Thymus (tissue), 11 donors: ENCODE data around the gene MCAT. TPM values are rescaled to one million over a fixed set of nuclear protein-coding genes. Genes with fewer than 3 reads are reported as not detected.

ENCODE experiments used
- DNase-seq, 9 donors: peaks; one replicate each; pipeline ENCODE4 v3.0.0-alpha.2; 2013; ENCODE audit warnings: low spot score in 9 of 9, low read depth in 6 of 9, missing footprints in 1 of 9
- H3K27ac ChIP-seq, 2 donors: one replicate each; pipeline ENCODE4 v1.5.1; 2013; ENCODE audit warnings: control low read depth in 1 of 2, low read depth in 1 of 2, low read length in 1 of 2, mild to moderate bottlenecking in 1 of 2, moderate library complexity in 1 of 2
- H3K27me3 ChIP-seq, 2 donors: one replicate each; pipeline ENCODE4 v1.5.1; 2013; ENCODE audit warnings: low read length in 1 of 2; ENCODE audit not compliant: control insufficient read depth in 2 of 2, insufficient read depth in 1 of 2
- H3K36me3 ChIP-seq, 2 donors: one replicate each; pipeline ENCODE4 v1.5.1; 2013; ENCODE audit warnings: low read length in 1 of 2, mild to moderate bottlenecking in 1 of 2, moderate library complexity in 1 of 2; ENCODE audit not compliant: control insufficient read depth in 2 of 2, insufficient read depth in 2 of 2
- H3K4me1 ChIP-seq, 2 donors: one replicate each; pipeline ENCODE4 v1.5.1; 2013; ENCODE audit warnings: low read length in 2 of 2; ENCODE audit not compliant: control insufficient read depth in 2 of 2, insufficient read depth in 2 of 2
- H3K4me3 ChIP-seq, 2 donors: one replicate each; pipeline ENCODE4 v1.5.1; 2013; ENCODE audit warnings: low read length in 2 of 2, control low read depth in 1 of 2, mild to moderate bottlenecking in 1 of 2
- H3K9me3 ChIP-seq, 2 donors: one replicate each; pipeline ENCODE4 v1.5.1; 2013; ENCODE audit warnings: low read length in 1 of 2, mild to moderate bottlenecking in 1 of 2; ENCODE audit not compliant: control insufficient read depth in 2 of 2, insufficient read depth in 1 of 2
- WGBS: extraction: QIAGEN DNeasy Blood & Tissue Kit; methylation state at CpG from one replicate; pipeline ENCODE4 v1.1.7; 2013; 5-methylcytosine and 5-hydroxymethylcytosine counted together
- polyA plus RNA-seq: library from polyadenylated mRNA; stranded (reverse); fragments of 200-250 nt; gene quantifications from one replicate; pipeline ENCODE4 v1.2.3, GENCODE V29; 2013
- total RNA-seq: library from RNA; stranded (reverse); fragments of 120-200 nt; gene quantifications from one replicate; pipeline ENCODE4 v1.2.4, GENCODE V29; 2013
- donor health status: healthy.

MCAT gene
- total and polyA plus RNA-seq, 2 donors: 11.7 to 12.3 TPM

- H3K9me3 ChIP-seq: peaks cover 3 to 13% of the 10 kb centered on the region in 2 donors
- H3K36me3 ChIP-seq: no peaks in the 10 kb centered on the region
- no peaks in the 10 kb centered on the region for H3K27me3 ChIP-seq
- DNase-seq: no peak
- no peak overlapping the region for H3K27ac ChIP-seq
- peaks cover 0 to 6% of the 10 kb centered on the region in 2 donors for H3K4me1 ChIP-seq
- 72% methylated on average over 4 of the region's 4 CpGs for WGBS
- no peak overlapping the region for H3K4me3 ChIP-seq
Observed at GRCh38 chr22:43098356-43098755, 44.8 kb downstream of the MCAT start.

- H3K27me3 ChIP-seq: no peaks in the 10 kb centered on the region
- peaks cover 3 to 13% of the 10 kb centered on the region in 2 donors for H3K9me3 ChIP-seq
- H3K36me3 ChIP-seq: no peaks in the 10 kb centered on the region
- no peak overlapping the region for H3K4me3 ChIP-seq
- H3K4me1 ChIP-seq: peaks cover 0 to 4% of the 10 kb centered on the region in 2 donors
- 96% methylated on average over 8 of the region's 8 CpGs for WGBS
- no peak for DNase-seq
- H3K27ac ChIP-seq: no peak overlapping the region
Observed at GRCh38 chr22:43096420-43096819, 46.8 kb downstream of the MCAT start.

- peaks cover 0 to 10% of the 10 kb centered on the region in 2 donors for H3K4me1 ChIP-seq
- H3K27ac ChIP-seq: no peak overlapping the region
- H3K4me3 ChIP-seq: no peak overlapping the region
- H3K27me3 ChIP-seq: no peaks in the 10 kb centered on the region
- H3K36me3 ChIP-seq: no peaks in the 10 kb centered on the region
- DNase-seq: no peak
- peaks cover 3 to 13% of the 10 kb centered on the region in 2 donors for H3K9me3 ChIP-seq
- WGBS: 84% methylated on average over 4 of the region's 4 CpGs
Observed at GRCh38 chr22:43094551-43094950, 48.6 kb downstream of the MCAT start.

- no peak overlapping the region for H3K27ac ChIP-seq
- H3K9me3 ChIP-seq: peaks cover 3 to 13% of the 10 kb centered on the region in 2 donors
- 93% methylated on average over 7 of the region's 7 CpGs for WGBS
- DNase-seq: no peak
- H3K4me1 ChIP-seq: peaks cover 0 to 12% of the 10 kb centered on the region in 2 donors
- no peaks in the 10 kb centered on the region for H3K27me3 ChIP-seq
- no peak overlapping the region for H3K4me3 ChIP-seq
- no peaks in the 10 kb centered on the region for H3K36me3 ChIP-seq
Observed at GRCh38 chr22:43094085-43094484, 49.1 kb downstream of the MCAT start.

- Histone ChIP-seq H3K9me3 (peaks cover 3 to 8% of the 10 kb centered on the region in 2 donors), H3K36me3 (no peaks in the 10 kb centered on the region), H3K4me1 (peaks cover 0 to 17% of the 10 kb centered on the region in 2 donors), H3K27ac (no peak overlapping the region), H3K27me3 (no peaks in the 10 kb centered on the region), H3K4me3 (no peak overlapping the region)
- 36% methylated on average over 9 of the region's 9 CpGs for WGBS
- no peak for DNase-seq
Observed at GRCh38 chr22:43092085-43092484, 51.1 kb downstream of the MCAT start.

- WGBS: 75% methylated on average over 6 of the region's 6 CpGs
- no peak overlapping the region for H3K4me3 ChIP-seq
- H3K9me3 ChIP-seq: no peaks in the 10 kb centered on the region
- H3K27me3 ChIP-seq: no peaks in the 10 kb centered on the region
- DNase-seq: peak in 2 of 9 donors; percentile 32 to 67
- no peak overlapping the region for H3K27ac ChIP-seq
- H3K36me3 ChIP-seq: no peaks in the 10 kb centered on the region
- H3K4me1 ChIP-seq: peaks cover 0 to 23% of the 10 kb centered on the region in 2 donors
Observed at GRCh38 chr22:43090130-43090789, 52.9 kb downstream of the MCAT start.

- peak within 1 kb of the TSS; percentile 26 to 56 for H3K27ac ChIP-seq
- H3K27me3 ChIP-seq: no peaks in the 10 kb centered on the region
Observed at GRCh38 chr22:43088984-43089717, 54.0 kb downstream of the MCAT start, which contains the start of gene TTLL1. Gene TTLL1, minus strand, starts transcription at chr22:43089391. Its CDS starts 13,805 bp downstream, at chr22:43075586.

GRCh38 chr22:43088627-43088983 lies 54.6 kb downstream of the MCAT start:
- DNase-seq: no peak
- peak overlapping the region; percentile 26 to 31 for H3K27ac ChIP-seq
- no peaks in the 10 kb centered on the region for H3K36me3 ChIP-seq

More at GRCh38 chr22:43088984-43089717, 54.0 kb downstream of the MCAT start, which contains the start of gene TTLL1:
- 4% methylated on average over 64 of the region's 64 CpGs for WGBS
- H3K36me3 ChIP-seq: no peaks in the 10 kb centered on the region
- peak; percentile 54 to 91 (median 77) for DNase-seq
- peak within 1 kb of the TSS; percentile 63 for H3K4me3 ChIP-seq
- H3K9me3 ChIP-seq: no peaks in the 10 kb centered on the region
- peaks cover 0 to 23% of the 10 kb centered on the region in 2 donors for H3K4me1 ChIP-seq

More at GRCh38 chr22:43088627-43088983, 54.6 kb downstream of the MCAT start:
- H3K4me1 ChIP-seq: peaks cover 0 to 23% of the 10 kb centered on the region in 2 donors
- no peaks in the 10 kb centered on the region for H3K9me3 ChIP-seq
- H3K4me3 ChIP-seq: peak overlapping the region; percentile 63
- no peaks in the 10 kb centered on the region for H3K27me3 ChIP-seq
- 74% methylated on average over 9 of the region's 9 CpGs for WGBS
